ENCODE results near the gene AKIRIN2. TPM values are rescaled to one million over a fixed set of nuclear protein-coding genes. Genes with fewer than 3 reads are reported as not detected.

AKIRIN2 gene
- total and polyA plus RNA-seq, 2 of the 13 experiments (the other 11 are each of a cell fraction or from before 2014, with no cell fraction given) = 15.6 to 23.4 TPM

GRCh38 chr6:87671555-87672029 lies 30.4 kb downstream of the AKIRIN2 start:
- peak; percentile 90 for FAIRE-seq
- Histone ChIP-seq H3K4me3 (replicated peaks in 1 of 3; ENCODE audit: insufficient read depth in 1 of 3, low read depth in 2 of 3, low read length in 3 of 3) (peak overlapping the region in 1 of 3 experiments; percentile 33; a peak in 1 of 6 replicates), H3K79me2 (ENCODE audit: insufficient read depth, low read length) (no peaks in the 10 kb centered on the region), H3K27ac (ENCODE audit: extremely low read length, insufficient read depth, low read length) (peak overlapping the region; percentile 90), H3K9ac (ENCODE audit: insufficient read depth, low read depth, low read length) (peak overlapping the region; percentile 14; the same call in 1 of the 2 replicates), H3K4me2 (ENCODE audit: low read depth, low read length) (peak overlapping the region; percentile 64), H3K9me3 (ENCODE audit: low read length) (no peaks in the 10 kb centered on the region), H3K4me1 (ENCODE audit: insufficient read depth, low read length) (peaks cover 89% of the 10 kb centered on the region), H3K27me3 (ENCODE audit: control insufficient read depth in 1 of 2, insufficient read depth in 2 of 2, low read length in 2 of 2) (no peaks in the 10 kb centered on the region), H2AFZ (ENCODE audit: low read length) (no peak overlapping the region), H3K36me3 (replicated peaks in 1 of 2; ENCODE audit: control insufficient read depth in 1 of 2, insufficient read depth in 2 of 2, low read length in 2 of 2) (peaks cover 4 to 21% of the 10 kb centered on the region in 2 experiments; a peak in 4 of 5 replicates), H4K20me1 (ENCODE audit: insufficient read depth, low read length) (no peaks in the 10 kb centered on the region)
- WGBS (ENCODE audit: low lambda C conversion rate) = 0% methylated on average over 6 of the region's 6 CpGs
- POLR2A ChIA-PET = interaction anchor here (0.7 to 2.0 kb wide), 6 partner anchors 24 to 137 kb away, joined by 3 to 8 read pairs (median 6); partner anchors contain the start of genes AKIRIN2, ORC3 and RARS2
- in situ Hi-C loops (cut with HindIII; ENCODE audit: extremely low pct_ligation_motif_present, low pct_unique_long_range_greater_than_20kb) = no loop called here
- intact Hi-C loops (cut with micrococcal nuclease; ENCODE audit: unreplicated experiment) = loop anchor here (1.0 to 5.0 kb wide), 3 partner anchors 31 to 134 kb away; partner anchors contain the start of genes AKIRIN2 and ORC3
- CTCF ChIA-PET (ENCODE audit: low intra/inter-chr PET ratio, low total read pairs) = no interaction called here
- DNase-seq (ENCODE audit: low spot score) = peak; percentile 97
- peak; percentile 76 for ATAC-seq
- BruUV-seq (replicated peaks) = no TSS peak
- TF ChIP-seq ZBED4 (CRISPR knock-in tag; IDR thresholded peaks at IDR 0.05; ENCODE audit: borderline replicate concordance) (no peak), ZNF558 (CRISPR knock-in tag; IDR thresholded peaks at IDR 0.05; ENCODE audit: borderline replicate concordance) (0 out of 2 replicates have a peak, but pooled peaks have one; percentile 28), NPAS2 (CRISPR knock-in tag; IDR thresholded peaks at IDR 0.05; ENCODE audit: borderline replicate concordance) (no peak), ZNF34 (CRISPR knock-in tag; IDR thresholded peaks at IDR 0.05; ENCODE audit: borderline replicate concordance) (peak; percentile 65; the same call in 1 of the 2 replicates), ZUFSP (CRISPR knock-in tag; IDR thresholded peaks at IDR 0.05; ENCODE audit: borderline replicate concordance) (no peak), ZNF513 (CRISPR knock-in tag; conservative IDR thresholded peaks at IDR 0.05) (no peak), EHMT2 (IDR thresholded peaks at IDR 0.05; ENCODE audit: borderline replicate concordance, low read depth, low read length) (no peak), USF2 (IDR thresholded peaks at IDR 0.05; ENCODE audit: low read depth, low read length) (no peak), USF2 (CRISPR knock-in tag; IDR thresholded peaks at IDR 0.05; ENCODE audit: borderline replicate concordance) (no peak), ZNF562 (CRISPR knock-in tag; IDR thresholded peaks at IDR 0.05; ENCODE audit: borderline replicate concordance) (no peak), ZNF326 (CRISPR knock-in tag; IDR thresholded peaks at IDR 0.05; ENCODE audit: borderline replicate concordance) (no peak), RFXAP (CRISPR knock-in tag; IDR thresholded peaks at IDR 0.05; ENCODE audit: borderline replicate concordance) (peak; percentile 89), XBP1 (CRISPR knock-in tag; IDR thresholded peaks at IDR 0.05) (0 out of 2 replicates have a peak, but pooled peaks have one; percentile 62)
